A549 (cell line): Measurements from ENCODE around the gene MAPKAPK2. TPM values are rescaled to one million over a fixed set of nuclear protein-coding genes. Genes with fewer than 3 reads are reported as not detected.

Experiments
- ATAC-seq, 2 experiments: fragments of 200-7000 bp in 1 of 2; fragments of >200 bp in 1 of 2; cut with Nextera tagmentation in 1 of 2; cut with Tn5 transposase in 1 of 2; 3 replicates each; pipeline versions ENCODE4 v1.8.0 to v1.9.1; 2018 to 2020; ENCODE audit warnings: mild to moderate bottlenecking in 1 of 2, moderate library complexity in 1 of 2
- CTCF ChIA-PET: fragments of 300-600 bp; sonication (Branson Sonifier 250); formaldehyde crosslinking; extraction: SDS; loops from one replicate; lab custom pipeline; 2021; ENCODE audit warnings: antibody characterized with exemption, inconsistent platforms; lab: Yijun Ruan, JAX
- POLR2A ChIA-PET: fragments of 350-600 bp; formaldehyde crosslinking; extraction: SDS; loops from one replicate; lab custom pipeline; 2021; ENCODE audit warnings: antibody characterized with exemption, inconsistent platforms; lab: Yijun Ruan, JAX
- DNase-seq, 2 experiments: peaks; one replicate each; pipeline versions ENCODE4 v3.0.0 to v3.0.0-alpha.2; 2011 to 2016; ENCODE audit warnings: low read depth in 1 of 2, low spot score in 1 of 2
- FAIRE-seq: peaks from 2 replicates; lab custom pipeline; 2011; peaks lifted over from hg19 to GRCh38; lab: Jason Lieb, UNC
- H3K27ac ChIP-seq, 2 experiments: fragments of >200 bp; sonication (Bioruptor Twin); formaldehyde crosslinking; 3 replicates each; pipeline ENCODE4 v1.5.1; 2016 to 2017
- H3K4me1 ChIP-seq: fragments of >200 bp; sonication (Bioruptor Twin); formaldehyde crosslinking; 3 replicates; pipeline ENCODE4 v1.6.1; 2016
- H3K4me2 ChIP-seq: fragments of >200 bp; sonication (Bioruptor Twin); formaldehyde crosslinking; 3 replicates; pipeline ENCODE4 v1.6.1; 2016
- H3K4me3 ChIP-seq: fragments of >200 bp; sonication (Bioruptor Twin); formaldehyde crosslinking; 3 replicates; pipeline ENCODE4 v1.5.1; 2016
- H3K9me3 ChIP-seq: fragments of >200 bp; sonication (Bioruptor Twin); formaldehyde crosslinking; 3 replicates; pipeline ENCODE4 v1.6.1; 2016
- CBX2 ChIP-seq: fragments of 200-600 bp; sonication (generic); IDR thresholded peaks from 2 replicates; pipeline ENCODE4 v1.6.1; 2016; ENCODE audit warnings: low read depth, mild to moderate bottlenecking, borderline replicate concordance
- CBX8 ChIP-seq: fragments of 200-600 bp; sonication (generic); IDR thresholded peaks from 2 replicates; pipeline ENCODE4 v1.6.1; 2016
- CHD2 ChIP-seq: fragments of 150-350 bp; IDR thresholded peaks from 2 replicates; pipeline ENCODE4 v1.6.1; 2014; ENCODE audit warnings: low read length; ENCODE audit not compliant: partially characterized antibody
- CHD4 ChIP-seq: fragments of 200-600 bp; sonication (generic); IDR thresholded peaks from 2 replicates; pipeline ENCODE4 v1.6.1; 2016; ENCODE audit warnings: antibody characterized with exemption, mild to moderate bottlenecking, borderline replicate concordance
- E2F6 ChIP-seq: IDR thresholded peaks from 2 replicates; pipeline ENCODE4 v1.6.1; 2012; ENCODE audit warnings: low read depth, borderline replicate concordance
- EP300 ChIP-seq, 2 experiments: fragments of >200 bp; sonication (Bioruptor Twin); formaldehyde crosslinking; IDR thresholded peaks; 2 replicates in 1 of 2; 3 replicates in 1 of 2; pipeline ENCODE4 v1.6.1; 2016 to 2017
- ESRRA ChIP-seq: fragments of 150-350 bp; IDR thresholded peaks from 2 replicates; pipeline ENCODE4 v1.6.1; 2014; ENCODE audit warnings: mild to moderate bottlenecking, low read length, borderline replicate concordance
- HDAC2 ChIP-seq: fragments of 200-600 bp; sonication (generic); IDR thresholded peaks from 2 replicates; pipeline ENCODE4 v1.6.1; 2016
- HES2 ChIP-seq: fragments of >200 bp; sonication (Bioruptor Twin); formaldehyde crosslinking; IDR thresholded peaks from 2 replicates; pipeline ENCODE4 v1.6.1; 2016
- HEYL ChIP-seq: fragments of 250-450 bp; sonication (Bioruptor Pico); IDR thresholded peaks from 2 replicates; pipeline ENCODE4 v1.8.0; 2021; ENCODE audit warnings: mild to moderate bottlenecking, moderate library complexity
- HOXA7 ChIP-seq: fragments of 250-450 bp; sonication (Bioruptor Pico); IDR thresholded peaks from 2 replicates; pipeline ENCODE4 v1.5.0; 2020; ENCODE audit warnings: mild to moderate bottlenecking, moderate library complexity
- JUN ChIP-seq, 2 experiments: fragments of >200 bp; sonication (Bioruptor Twin); formaldehyde crosslinking; IDR thresholded peaks; 2 replicates in 1 of 2; 3 replicates in 1 of 2; pipeline ENCODE4 v1.6.1; 2016 to 2017
- JUNB ChIP-seq: fragments of >200 bp; sonication (Bioruptor Twin); formaldehyde crosslinking; IDR thresholded peaks from 2 replicates; pipeline ENCODE4 v1.6.1; 2016
- KDM1A ChIP-seq: fragments of 200-600 bp; sonication (generic); IDR thresholded peaks from 2 replicates; pipeline ENCODE4 v1.6.1; 2016; ENCODE audit warnings: low read depth, mild to moderate bottlenecking
- KDM5A ChIP-seq: fragments of 200-600 bp; sonication (generic); IDR thresholded peaks from 2 replicates; pipeline ENCODE4 v1.6.1; 2016; ENCODE audit warnings: antibody characterized with exemption, mild to moderate bottlenecking
- MYC ChIP-seq: IDR thresholded peaks from 2 replicates; pipeline ENCODE4 v1.6.1; 2012; ENCODE audit warnings: mild to moderate bottlenecking, inconsistent platforms, low read length, improper control_type of control experiment, borderline replicate concordance
- NR3C1 ChIP-seq: fragments of >200 bp; sonication (Bioruptor Twin); formaldehyde crosslinking; IDR thresholded peaks from 3 replicates; pipeline ENCODE4 v1.6.1; 2017
- RARB ChIP-seq: fragments of 250-450 bp; sonication (Bioruptor Pico); IDR thresholded peaks from 2 replicates; pipeline ENCODE4 v1.8.0; 2021; ENCODE audit warnings: mild to moderate bottlenecking, moderate library complexity
- RCOR1 ChIP-seq: fragments of 150-350 bp; IDR thresholded peaks from 2 replicates; pipeline ENCODE4 v1.6.1; 2014; ENCODE audit warnings: antibody characterized with exemption, low read length, low read depth
- REST ChIP-seq: fragments of 200-600 bp; sonication (generic); IDR thresholded peaks from 2 replicates; pipeline ENCODE4 v1.6.1; 2016; ENCODE audit warnings: antibody characterized with exemption, mild to moderate bottlenecking, moderate library complexity
- RFX5 ChIP-seq: fragments of 450-650 bp; IDR thresholded peaks from 2 replicates; pipeline ENCODE4 v1.7.1; 2014; ENCODE audit warnings: antibody characterized with exemption, mild to moderate bottlenecking, moderate library complexity
- RNF2 ChIP-seq: fragments of 200-600 bp; sonication (generic); IDR thresholded peaks from 2 replicates; pipeline ENCODE4 v1.6.1; 2016; ENCODE audit warnings: low read depth, mild to moderate bottlenecking, antibody characterized with exemption, moderate library complexity, borderline replicate concordance
- SREBF2 ChIP-seq: fragments of 450-650 bp; IDR thresholded peaks from 2 replicates; pipeline ENCODE4 v1.6.1; 2014; ENCODE audit warnings: mild to moderate bottlenecking, moderate library complexity
- TFCP2L1 ChIP-seq: fragments of 250-450 bp; sonication (Bioruptor Pico); IDR thresholded peaks from 2 replicates; pipeline ENCODE4 v1.5.0; 2021; ENCODE audit warnings: mild to moderate bottlenecking
- ZC3H11A ChIP-seq: fragments of 450-650 bp; IDR thresholded peaks from 2 replicates; pipeline ENCODE4 v1.6.1; 2014; ENCODE audit warnings: antibody characterized with exemption, mild to moderate bottlenecking
- ZFP36 ChIP-seq: fragments of 450-650 bp; IDR thresholded peaks from 2 replicates; pipeline ENCODE4 v1.6.1; 2014; ENCODE audit warnings: borderline replicate concordance; ENCODE audit not compliant: partially characterized antibody
- ZNF302 ChIP-seq: fragments of 250-450 bp; sonication (Bioruptor Pico); IDR thresholded peaks from 2 replicates; pipeline ENCODE4 v1.9.0; 2021; ENCODE audit warnings: inconsistent platforms, mild to moderate bottlenecking, moderate library complexity
- ZSCAN20 ChIP-seq: fragments of 250-450 bp; sonication (Bioruptor Pico); IDR thresholded peaks from 2 replicates; pipeline ENCODE4 v1.8.0; 2022; ENCODE audit warnings: mild to moderate bottlenecking, moderate library complexity
- WGBS: methylation state at CpG from one replicate; pipeline ENCODE4 v1.1.6; 2017; ENCODE audit errors: missing lambda C conversion rate; 5-methylcytosine and 5-hydroxymethylcytosine counted together
- polyA plus RNA-seq, 4 experiments: library from polyadenylated mRNA; depleted of rRNA in 3 of 4; stranded (reverse); fragments of >200 nt; fragmentation: RNase III in 1 of 4; extraction: RNeasy Plus Mini Kit Qiagen cat#74134 plus additional on column Dnase treatment in 1 of 4; gene quantifications; 2 replicates in 3 of 4; 3 replicates in 1 of 4; pipeline ENCODE4 v1.2.3, GENCODE V29; 2011 to 2017
- TF ChIP-seq, protein P1 (sequence below): fragments of 450-650 bp; IDR thresholded peaks from 2 replicates; pipeline ENCODE4 v1.6.1; 2014; ENCODE audit warnings: antibody characterized with exemption
- TF ChIP-seq, protein P2 (sequence below): fragments of >200 bp; sonication (Bioruptor Twin); formaldehyde crosslinking; IDR thresholded peaks from 3 replicates; pipeline ENCODE4 v1.6.1; 2016

MAPKAPK2 gene
- polyA plus RNA-seq, 2 of the 4 experiments (the other 2 are of a cell fraction), result 37.2 to 43.0 TPM

DNA sequence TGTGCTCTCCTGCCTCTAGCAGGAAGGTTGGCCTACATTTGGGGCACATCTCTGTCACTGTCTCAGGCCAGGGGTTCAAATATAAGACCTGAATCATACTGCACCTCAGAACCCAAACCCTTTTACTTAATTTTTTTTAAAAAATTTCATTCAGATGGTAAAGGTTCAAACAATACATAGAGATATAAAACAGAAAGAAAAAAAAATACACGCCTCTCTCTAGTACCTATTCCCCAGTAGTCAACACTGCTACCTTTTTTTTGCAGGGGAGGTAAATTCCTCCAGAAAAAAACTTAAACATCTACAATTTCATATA is 32.9 kb downstream of the MAPKAPK2 start:
- ChIA-PET POLR2A (no interaction called here), CTCF (interaction anchor here (4.8 kb wide), 1 partner anchor 17 kb away, joined by 23 read pairs; no protein-coding TSS in a partner anchor)
- Histone ChIP-seq H3K4me1 (peaks cover 88% of the 10 kb centered on the region), H3K4me3 (no peak overlapping the region), H3K27ac (peak overlapping the region; percentile 26 to 70; a peak in 5 of 6 replicates), H3K9me3 (no peaks in the 10 kb centered on the region), H3K4me2 (peak overlapping the region; percentile 76)
- no peak for FAIRE-seq
- no peak for ATAC-seq
- WGBS, result 88% methylated on average over 1 of the region's 1 CpG
- TF ChIP-seq RNF2 (no peak), ZNF302 (CRISPR knock-in tag) (no peak)
- DNase-seq, result no peak

- TF ChIP-seq, protein P1, sequence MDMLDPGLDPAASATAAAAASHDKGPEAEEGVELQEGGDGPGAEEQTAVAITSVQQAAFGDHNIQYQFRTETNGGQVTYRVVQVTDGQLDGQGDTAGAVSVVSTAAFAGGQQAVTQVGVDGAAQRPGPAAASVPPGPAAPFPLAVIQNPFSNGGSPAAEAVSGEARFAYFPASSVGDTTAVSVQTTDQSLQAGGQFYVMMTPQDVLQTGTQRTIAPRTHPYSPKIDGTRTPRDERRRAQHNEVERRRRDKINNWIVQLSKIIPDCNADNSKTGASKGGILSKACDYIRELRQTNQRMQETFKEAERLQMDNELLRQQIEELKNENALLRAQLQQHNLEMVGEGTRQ, result no peak
- TF ChIP-seq ZC3H11A, result no peak
- TF ChIP-seq HES2, result no peak
- no peak for TF ChIP-seq HEYL
- TF ChIP-seq JUN (IDR thresholded peaks at IDR 0.05), result no peak
- no peak for TF ChIP-seq TFCP2L1
- TF ChIP-seq JUNB, result no peak
- TF ChIP-seq CBX8, result no peak
- no peak for TF ChIP-seq EP300 (IDR thresholded peaks at IDR 0.05)
- no peak for TF ChIP-seq NR3C1
- TF ChIP-seq, protein P2, sequence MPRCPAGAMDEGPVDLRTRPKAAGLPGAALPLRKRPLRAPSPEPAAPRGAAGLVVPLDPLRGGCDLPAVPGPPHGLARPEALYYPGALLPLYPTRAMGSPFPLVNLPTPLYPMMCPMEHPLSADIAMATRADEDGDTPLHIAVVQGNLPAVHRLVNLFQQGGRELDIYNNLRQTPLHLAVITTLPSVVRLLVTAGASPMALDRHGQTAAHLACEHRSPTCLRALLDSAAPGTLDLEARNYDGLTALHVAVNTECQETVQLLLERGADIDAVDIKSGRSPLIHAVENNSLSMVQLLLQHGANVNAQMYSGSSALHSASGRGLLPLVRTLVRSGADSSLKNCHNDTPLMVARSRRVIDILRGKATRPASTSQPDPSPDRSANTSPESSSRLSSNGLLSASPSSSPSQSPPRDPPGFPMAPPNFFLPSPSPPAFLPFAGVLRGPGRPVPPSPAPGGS, result no peak
- no peak for TF ChIP-seq RCOR1
- TF ChIP-seq KDM1A, result no peak
- TF ChIP-seq CBX2, result no peak
- TF ChIP-seq RARB (CRISPR knock-in tag), result no peak
- no peak for TF ChIP-seq KDM5A
- no peak for TF ChIP-seq ESRRA
- TF ChIP-seq RFX5, result no peak
- TF ChIP-seq MYC, result no peak
- TF ChIP-seq ZSCAN20 (CRISPR knock-in tag), result no peak
- Histone ChIP-seq H3K4me3 (no peak overlapping the region), H3K27ac (peak overlapping the region in 1 of 2 experiments; percentile 26; a peak in 3 of 6 replicates), H3K4me1 (peaks cover 87% of the 10 kb centered on the region), H3K4me2 (no peak overlapping the region), H3K9me3 (no peaks in the 10 kb centered on the region)
- ATAC-seq (no peak), DNase-seq (no peak), FAIRE-seq (no peak)
- 84% methylated on average over 10 of the region's 10 CpGs for WGBS
- ChIA-PET POLR2A (no interaction called here), CTCF (interaction anchor here (0.7 to 10.6 kb wide), 8 partner anchors 10 to 263 kb away, joined by 3 to 96 read pairs (median 3); no protein-coding TSS in a partner anchor)
Measured at GRCh38 chr1:206719169-206719839, 34.6 kb downstream of the MAPKAPK2 start.

DNA sequence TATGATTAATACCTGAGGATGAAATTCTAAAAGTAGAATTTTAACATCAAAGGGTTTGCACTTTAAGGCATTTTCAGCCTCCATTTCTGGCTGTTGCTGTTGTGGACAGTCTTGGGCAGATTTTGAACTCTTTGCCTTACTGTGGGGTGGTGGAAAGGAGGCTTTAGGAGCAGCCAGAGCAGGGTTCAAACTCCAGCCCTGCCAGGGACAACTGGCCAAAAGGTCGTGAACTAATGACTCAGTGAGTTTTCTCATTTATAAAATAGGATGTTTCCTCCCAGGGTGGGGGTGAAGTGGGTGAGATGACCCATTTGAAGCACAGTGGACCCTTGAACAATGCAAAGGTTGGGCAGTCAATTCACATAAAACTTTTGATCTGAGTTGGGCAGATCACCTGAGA is 36.7 kb downstream of the MAPKAPK2 start:
- no peak for FAIRE-seq
- 73% methylated on average over 1 of the region's 1 CpG for WGBS
- no peaks in the 10 kb centered on the region for H3K9me3 ChIP-seq
- H3K4me3 ChIP-seq, result no peak overlapping the region
- peak overlapping the region in 1 of 2 experiments; percentile 90; a peak in 3 of 6 replicates for H3K27ac ChIP-seq
- no peak for ATAC-seq
- peak overlapping the region; percentile 23; the same call in 2 of the 3 replicates for H3K4me2 ChIP-seq
- ChIA-PET CTCF (interaction anchor here (4.8 to 10.6 kb wide), 3 partner anchors 10 to 193 kb away, joined by 23 to 116 read pairs (median 96); no protein-coding TSS in a partner anchor), POLR2A (no interaction called here)
- no peak for DNase-seq
- peaks cover 87% of the 10 kb centered on the region for H3K4me1 ChIP-seq
- TF ChIP-seq ZFP36, result no peak
- TF ChIP-seq CHD2, result no peak
- TF ChIP-seq CBX8, result no peak
- no peak for TF ChIP-seq REST
- no peak for TF ChIP-seq CHD4
- TF ChIP-seq JUNB, result no peak
- TF ChIP-seq MYC, result no peak
- no peak for TF ChIP-seq E2F6
- TF ChIP-seq HDAC2, result no peak
- no peak for TF ChIP-seq HOXA7 (CRISPR knock-in tag)
- no peak for TF ChIP-seq SREBF2
- TF ChIP-seq JUN (IDR thresholded peaks at IDR 0.05), result no peak
